Keratinocyte (primary cell): ENCODE data around the gene FGF11. TPM values are rescaled to one million over a fixed set of nuclear protein-coding genes. Genes with fewer than 3 reads are reported as not detected.
A peak's percentile ranks its signal among the peaks of the same experiment; 100 is the strongest.

ENCODE experiments used
- DNase-seq: peaks from one replicate; pipeline ENCODE4 v3.0.0-alpha.2; 2011; ENCODE audit warnings: low read depth, missing footprints, low spot score
- FAIRE-seq: peaks from 2 replicates; lab custom pipeline; 2011; peaks lifted over from hg19 to GRCh38; lab: Jason Lieb, UNC
- H2AFZ ChIP-seq: 2 replicates; pipeline ENCODE4 v1.6.0; 2012; ENCODE audit warnings: low read length, control low read depth, inconsistent platforms; ENCODE audit not compliant: control insufficient read depth
- H3K27ac ChIP-seq: 2 replicates; pipeline ENCODE4 v1.5.1; 2011; ENCODE audit warnings: low read length; ENCODE audit not compliant: control insufficient read depth, insufficient read depth
- H3K27me3 ChIP-seq: 3 replicates; pipeline ENCODE4 v1.6.0; 2011; ENCODE audit warnings: low read length; ENCODE audit not compliant: control insufficient read depth, insufficient read depth; ENCODE audit errors: extremely low read depth
- H3K36me3 ChIP-seq, 2 experiments: 2 replicates in 1 of 2; 3 replicates in 1 of 2; pipeline ENCODE4 v1.5.1; 2011; ENCODE audit warnings: low read length in 2 of 2, mild to moderate bottlenecking in 1 of 2; ENCODE audit not compliant: control insufficient read depth in 2 of 2, insufficient read depth in 2 of 2; ENCODE audit errors: extremely low read depth in 1 of 2
- H3K4me1 ChIP-seq: 3 replicates; pipeline ENCODE4 v1.5.1; 2011; ENCODE audit warnings: low read length; ENCODE audit not compliant: control insufficient read depth, insufficient read depth; ENCODE audit errors: extremely low read depth
- H3K4me2 ChIP-seq: 3 replicates; pipeline ENCODE4 v1.6.0; 2011; ENCODE audit warnings: low read depth, low read length; ENCODE audit not compliant: control insufficient read depth, insufficient read depth; ENCODE audit errors: extremely low read depth
- H3K4me3 ChIP-seq, 3 experiments: fragments of 200-600 bp in 1 of 3; sonication (generic) in 1 of 3; 2 replicates in 2 of 3; 3 replicates in 1 of 3; pipeline ENCODE4 v1.5.1; 2011 to 2016; ENCODE audit warnings: low read length in 3 of 3, mild to moderate bottlenecking in 3 of 3, control low read depth in 2 of 3, inconsistent platforms in 1 of 3, low read depth in 1 of 3, mixed read lengths in 1 of 3, mixed run types in 1 of 3, moderate library complexity in 1 of 3; ENCODE audit not compliant: control insufficient read depth in 2 of 3, insufficient read depth in 2 of 3; ENCODE audit errors: extremely low read depth in 1 of 3
- H3K79me2 ChIP-seq: 2 replicates; pipeline ENCODE4 v1.6.0; 2012; ENCODE audit warnings: low read length; ENCODE audit not compliant: control insufficient read depth, insufficient read depth
- H3K9ac ChIP-seq: 3 replicates; pipeline ENCODE4 v1.6.0; 2011; ENCODE audit warnings: low read length; ENCODE audit not compliant: control insufficient read depth, insufficient read depth; ENCODE audit errors: extremely low read depth
- H3K9me1 ChIP-seq: 3 replicates; pipeline ENCODE4 v1.6.0; 2011; ENCODE audit warnings: low read length; ENCODE audit not compliant: control insufficient read depth, insufficient read depth; ENCODE audit errors: extremely low read depth
- H3K9me3 ChIP-seq: 2 replicates; pipeline ENCODE4 v1.5.1; 2012; ENCODE audit warnings: low read depth, low read length; ENCODE audit not compliant: control insufficient read depth
- H4K20me1 ChIP-seq: 3 replicates; pipeline ENCODE4 v1.6.0; 2011; ENCODE audit warnings: low read length; ENCODE audit not compliant: control insufficient read depth, insufficient read depth; ENCODE audit errors: extremely low read depth
- CTCF ChIP-seq, 3 experiments: IDR thresholded peaks in 1 of 3; conservative IDR thresholded peaks in 1 of 3; optimal IDR thresholded peaks in 1 of 3; 2 replicates in 2 of 3; 3 replicates in 1 of 3; pipeline versions ENCODE3 to v1.5.1; 2011; ENCODE audit warnings: low read length in 3 of 3, mild to moderate bottlenecking in 3 of 3, moderate library complexity in 2 of 3, control low read depth in 1 of 3, inconsistent platforms in 1 of 3; ENCODE audit not compliant: insufficient read depth in 2 of 3; ENCODE audit errors: extremely low read depth in 1 of 3
- EZH2 ChIP-seq: IDR thresholded peaks from one replicate; pipeline ENCODE4 v1.6.1; 2012; ENCODE audit warnings: inconsistent platforms, mild to moderate bottlenecking, low read length, moderate library complexity
- dilution Hi-C: fragments of 300-500 bp; cut with MboI; formaldehyde crosslinking; loops from one replicate; pipeline ENCODE4 v1.7.0; 2020; ENCODE audit warnings: low sequenced_read_pairs; ENCODE audit not compliant: extremely low pct_ligation_motif_present
- polyA plus RNA-seq, 5 experiments: library from polyadenylated mRNA; depleted of rRNA in 3 of 5; stranded (reverse) in 3 of 5; stranded (forward) in 1 of 5; unstranded in 1 of 5; fragments of >200 nt; gene quantifications; 1 replicate in 1 of 5; 2 replicates in 3 of 5; 3 replicates in 1 of 5; pipeline versions ENCODE4 v1.2.1 to v1.2.3, GENCODE V29; 2011 to 2012; ENCODE audit warnings: missing spikeins in 2 of 5, low read depth in 1 of 5, low replicate concordance in 1 of 5

The FGF11 gene
- polyA plus RNA-seq, 1 donor (not counting 4 experiments of a cell fraction or from before 2014, with no cell fraction given), result 30.4 TPM

GRCh38 chr17:7440113-7440833, 961 bp downstream of the FGF11 start:
- H3K9me3 ChIP-seq, result no peaks in the 10 kb centered on the region
- peaks cover 64% of the 10 kb centered on the region for H3K4me1 ChIP-seq
- peak overlapping the region; percentile 59 to 81 (median 77) for H3K4me3 ChIP-seq
- H3K4me2 ChIP-seq, result peak overlapping the region; percentile 99
- peak overlapping the region; percentile 77 for H3K9ac ChIP-seq
- no peaks in the 10 kb centered on the region for H4K20me1 ChIP-seq
- no peaks in the 10 kb centered on the region for H3K27me3 ChIP-seq
- peaks cover 0 to 4% of the 10 kb centered on the region in 2 experiments for H3K36me3 ChIP-seq
- dilution Hi-C loops, result no loop called here
- FAIRE-seq (no peak), DNase-seq (no peak)
- peak overlapping the region; percentile 33 for H2AFZ ChIP-seq
- H3K27ac ChIP-seq, result peak overlapping the region; percentile 43
- TF ChIP-seq EZH2, result no peak
- TF ChIP-seq CTCF (optimal IDR thresholded peaks at IDR 0.05 in 1 of 3, IDR thresholded peaks at IDR 0.05 in 1 of 3, conservative IDR thresholded peaks at IDR 0.05 in 1 of 3; ENCODE audit: extremely low read depth in 1 of 3, insufficient read depth in 2 of 3, low read length in 3 of 3), result no peak
- peaks cover 5% of the 10 kb centered on the region for H3K9me1 ChIP-seq
- H3K79me2 ChIP-seq, result peaks cover 17% of the 10 kb centered on the region

GRCh38 chr17:7440834-7441195, 1.5 kb downstream of the FGF11 start:
- TF ChIP-seq EZH2 (no peak), CTCF (optimal IDR thresholded peaks at IDR 0.05 in 1 of 3, IDR thresholded peaks at IDR 0.05 in 1 of 3, conservative IDR thresholded peaks at IDR 0.05 in 1 of 3; ENCODE audit: extremely low read depth in 1 of 3, insufficient read depth in 2 of 3, low read length in 3 of 3) (no peak)
- dilution Hi-C loops, result no loop called here
- H3K9me1 ChIP-seq, result peaks cover 5% of the 10 kb centered on the region
- H3K36me3 ChIP-seq, result peaks cover 0 to 4% of the 10 kb centered on the region in 2 experiments
- peak overlapping the region; percentile 59 to 81 (median 77) for H3K4me3 ChIP-seq
- peaks cover 64% of the 10 kb centered on the region for H3K4me1 ChIP-seq
- FAIRE-seq, result peak; percentile 5
- H3K9me3 ChIP-seq, result no peaks in the 10 kb centered on the region
- H3K27ac ChIP-seq, result no peak overlapping the region
- no peak for DNase-seq
- no peaks in the 10 kb centered on the region for H4K20me1 ChIP-seq
- H2AFZ ChIP-seq, result no peak overlapping the region
- H3K27me3 ChIP-seq, result no peaks in the 10 kb centered on the region
- peak overlapping the region; percentile 99 for H3K4me2 ChIP-seq
- H3K79me2 ChIP-seq, result peaks cover 17% of the 10 kb centered on the region
- peak overlapping the region; percentile 77 for H3K9ac ChIP-seq
